DMS53 treated with DMSO at 0.1 percent for 48 hours (cell line): ENCODE results near the gene SLC66A2.

Experiments
- DNase-seq: peaks from one replicate; lab custom pipeline; 2025; ENCODE audit not compliant: unreplicated experiment; lab: John Stamatoyannopoulos, UW

SLC66A2 gene

GRCh38 chr18:79971211-79971952 lies 19.9 kb upstream of the SLC66A2 start:
- DNase-seq: no peak

- DNase-seq: no peak
Measured at GRCh38 chr18:79970419-79971133, 19.1 kb upstream of the SLC66A2 start.

- DNase-seq: peak; percentile 86
Measured at GRCh38 chr18:79965119-79965902, 13.9 kb upstream of the SLC66A2 start.

GRCh38 chr18:79964330-79965118 lies 13.1 kb upstream of the SLC66A2 start, which contains the start of gene HSBP1L1:
Gene HSBP1L1, plus strand, starts transcription at chr18:79964643. Its CDS starts 93 bp downstream, at chr18:79964736.
- DNase-seq: peak; percentile 72

- DNase-seq: no peak
Measured at GRCh38 chr18:79963658-79964329, 12.3 kb upstream of the SLC66A2 start.

GRCh38 chr18:79962835-79963657 lies 11.6 kb upstream of the SLC66A2 start:
- no peak for DNase-seq

- DNase-seq: no peak
Measured at GRCh38 chr18:79962311-79962710, 10.9 kb upstream of the SLC66A2 start.

- no peak for DNase-seq
Measured at GRCh38 chr18:79961527-79962291, 10.3 kb upstream of the SLC66A2 start.

GRCh38 chr18:79960921-79961526 lies 9.6 kb upstream of the SLC66A2 start:
- no peak for DNase-seq

GRCh38 chr18:79960161-79960801 lies 8.8 kb upstream of the SLC66A2 start:
- peak; percentile 20 for DNase-seq

- no peak for DNase-seq
Measured at GRCh38 chr18:79958981-79959380, 7.5 kb upstream of the SLC66A2 start.

GRCh38 chr18:79956276-79956675 lies 4.8 kb upstream of the SLC66A2 start:
- DNase-seq: no peak

GRCh38 chr18:79955302-79956075 lies 4.0 kb upstream of the SLC66A2 start:
- DNase-seq: no peak

GRCh38 chr18:79954791-79955190 lies 3.3 kb upstream of the SLC66A2 start:
- no peak for DNase-seq

GRCh38 chr18:79953971-79954651 lies 2.7 kb upstream of the SLC66A2 start:
- DNase-seq: no peak

GRCh38 chr18:79952996-79953559 lies 1.6 kb upstream of the SLC66A2 start:
- DNase-seq: no peak
